ENCODE measurements around the gene PLAAT5. TPM values are rescaled to one million over a fixed set of nuclear protein-coding genes. Genes with fewer than 3 reads are reported as not detected.

The PLAAT5 gene
- polyA plus RNA-seq, 1 experiment = not detected

DNA sequence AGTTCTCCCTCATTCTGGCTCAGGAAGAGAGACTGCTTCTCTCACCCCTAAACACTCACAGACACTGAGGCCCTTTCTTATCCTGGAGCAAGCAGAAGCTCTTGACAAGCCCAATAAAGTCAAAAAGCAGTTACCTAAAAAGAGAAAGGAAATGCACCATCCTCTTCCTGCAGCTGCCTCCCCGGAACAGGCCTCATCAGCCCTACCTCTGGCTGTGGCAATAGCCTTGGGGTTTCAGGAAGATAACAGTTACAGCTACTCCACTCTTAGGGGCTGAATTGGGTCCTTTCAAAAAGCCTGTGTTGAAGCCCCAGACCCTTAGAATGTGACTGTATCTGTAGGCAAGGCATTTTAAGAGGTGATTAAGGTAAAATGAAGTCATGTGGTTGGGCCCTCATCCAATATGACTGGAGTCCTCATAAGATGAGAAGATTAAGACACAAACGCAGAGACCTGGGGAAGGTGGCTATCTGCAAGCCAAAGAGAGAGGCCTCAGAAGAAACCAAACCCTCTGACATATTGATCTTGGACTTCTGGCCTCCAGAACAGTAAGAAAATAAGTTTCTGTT is 11.4 kb upstream of the PLAAT5 start:
- TF ChIP-seq, protein P1, sequence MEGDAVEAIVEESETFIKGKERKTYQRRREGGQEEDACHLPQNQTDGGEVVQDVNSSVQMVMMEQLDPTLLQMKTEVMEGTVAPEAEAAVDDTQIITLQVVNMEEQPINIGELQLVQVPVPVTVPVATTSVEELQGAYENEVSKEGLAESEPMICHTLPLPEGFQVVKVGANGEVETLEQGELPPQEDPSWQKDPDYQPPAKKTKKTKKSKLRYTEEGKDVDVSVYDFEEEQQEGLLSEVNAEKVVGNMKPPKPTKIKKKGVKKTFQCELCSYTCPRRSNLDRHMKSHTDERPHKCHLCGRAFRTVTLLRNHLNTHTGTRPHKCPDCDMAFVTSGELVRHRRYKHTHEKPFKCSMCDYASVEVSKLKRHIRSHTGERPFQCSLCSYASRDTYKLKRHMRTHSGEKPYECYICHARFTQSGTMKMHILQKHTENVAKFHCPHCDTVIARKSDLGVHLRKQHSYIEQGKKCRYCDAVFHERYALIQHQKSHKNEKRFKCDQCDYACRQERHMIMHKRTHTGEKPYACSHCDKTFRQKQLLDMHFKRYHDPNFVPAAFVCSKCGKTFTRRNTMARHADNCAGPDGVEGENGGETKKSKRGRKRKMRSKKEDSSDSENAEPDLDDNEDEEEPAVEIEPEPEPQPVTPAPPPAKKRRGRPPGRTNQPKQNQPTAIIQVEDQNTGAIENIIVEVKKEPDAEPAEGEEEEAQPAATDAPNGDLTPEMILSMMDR (IDR thresholded peaks at IDR 0.05; ENCODE audit: insufficient read depth, low read depth, low read length) = no peak
- ChIA-PET POLR2A (no interaction called here), CTCF (no interaction called here)

DNA sequence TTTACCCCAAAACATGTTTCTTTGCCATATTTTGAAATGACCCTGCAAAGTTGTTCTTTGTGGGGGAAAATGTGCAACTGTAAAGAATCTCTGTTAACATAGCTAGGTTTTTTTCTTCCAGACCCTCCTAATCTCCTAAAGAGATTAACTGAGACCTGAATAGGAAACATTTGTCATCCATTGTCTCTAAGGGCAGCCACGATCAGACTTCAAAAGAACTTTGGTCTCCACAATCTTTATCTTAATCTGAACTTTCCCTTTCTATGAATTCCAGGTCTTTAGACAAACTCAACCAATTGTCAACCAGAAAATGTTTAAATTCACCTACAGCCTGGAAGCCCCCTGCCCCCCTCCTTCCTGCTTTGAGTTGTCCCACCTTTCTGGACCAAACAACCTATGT is 10.3 kb upstream of the PLAAT5 start:
- POLR2A ChIA-PET = no interaction called here
- CTCF ChIA-PET = no interaction called here

More for the DNA sequence above, 11.4 kb upstream of the PLAAT5 start:
- peaks cover 2% of the 10 kb centered on the region; the same call in 1 of the 2 replicates for H3K27me3 ChIP-seq (ENCODE audit: control insufficient read depth, insufficient read depth, low read length)
- no peak overlapping the region for H3K4me3 ChIP-seq (ENCODE audit: low read depth, low read length)
- no peaks in the 10 kb centered on the region for H3K36me3 ChIP-seq (ENCODE audit: control insufficient read depth, insufficient read depth, low read length)
- DNase-seq (ENCODE audit: low read depth) = no peak

DNA sequence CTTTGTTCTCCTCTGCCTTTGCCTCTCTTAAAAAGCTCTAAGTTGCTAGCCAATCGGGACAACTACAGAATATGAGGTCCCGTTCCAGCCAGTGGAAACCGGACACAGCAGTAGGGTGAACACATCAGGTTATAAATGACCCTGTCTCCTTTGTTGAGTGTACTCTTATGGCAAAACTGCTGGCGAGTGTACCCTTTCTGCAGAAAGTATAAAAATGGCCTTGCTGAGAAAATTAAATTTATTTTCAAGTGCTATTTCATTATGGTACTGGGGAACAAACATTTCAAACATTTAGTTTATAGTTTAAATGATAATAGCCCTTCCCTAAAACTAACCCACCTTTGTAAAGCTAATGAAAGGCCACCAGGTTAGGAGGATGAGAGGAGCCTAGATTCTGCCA is 8.9 kb upstream of the PLAAT5 start:
- CTCF ChIA-PET = no interaction called here
- no peak overlapping the region for H3K4me3 ChIP-seq (ENCODE audit: low read depth, low read length)
- POLR2A ChIA-PET = no interaction called here
- TF ChIP-seq, protein P1 (IDR thresholded peaks at IDR 0.05; ENCODE audit: insufficient read depth, low read depth, low read length) = no peak
- H3K36me3 ChIP-seq (ENCODE audit: control insufficient read depth, insufficient read depth, low read length) = no peaks in the 10 kb centered on the region
- DNase-seq (ENCODE audit: low read depth) = no peak
- no peaks in the 10 kb centered on the region for H3K27me3 ChIP-seq (ENCODE audit: control insufficient read depth, insufficient read depth, low read length)

More for the DNA sequence above, 10.3 kb upstream of the PLAAT5 start:
- DNase-seq (ENCODE audit: low read depth) = no peak
- Histone ChIP-seq H3K27me3 (ENCODE audit: control insufficient read depth, insufficient read depth, low read length) (peaks cover 2% of the 10 kb centered on the region; the same call in 1 of the 2 replicates), H3K4me3 (ENCODE audit: low read depth, low read length) (no peak overlapping the region), H3K36me3 (ENCODE audit: control insufficient read depth, insufficient read depth, low read length) (no peaks in the 10 kb centered on the region)
- TF ChIP-seq, protein P1 (IDR thresholded peaks at IDR 0.05; ENCODE audit: insufficient read depth, low read depth, low read length) = no peak

DNA sequence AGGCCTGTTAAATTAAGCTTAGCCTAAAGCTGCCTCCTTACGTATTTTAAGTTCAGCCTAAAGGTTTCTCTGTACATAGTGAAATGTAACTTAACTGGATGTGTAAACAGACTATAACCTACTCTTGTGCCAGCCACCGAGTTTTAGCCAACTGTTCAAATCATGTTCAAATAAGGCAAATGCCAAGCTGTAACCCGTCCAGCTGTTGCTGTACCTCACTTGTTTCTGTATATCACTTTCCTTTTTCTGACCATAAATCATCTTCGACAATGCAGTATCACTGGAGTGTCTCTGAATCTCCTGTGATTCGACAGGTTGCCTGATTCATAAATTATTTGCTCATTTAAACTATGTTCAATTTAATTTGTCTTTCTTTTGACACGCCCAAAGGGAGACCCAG is 4.0 kb upstream of the PLAAT5 start:
- DNase-seq (ENCODE audit: low read depth) = no peak
- Histone ChIP-seq H3K4me3 (ENCODE audit: low read depth, low read length) (no peak overlapping the region), H3K36me3 (ENCODE audit: control insufficient read depth, insufficient read depth, low read length) (no peaks in the 10 kb centered on the region), H3K27me3 (ENCODE audit: control insufficient read depth, insufficient read depth, low read length) (peaks cover 19% of the 10 kb centered on the region)
- POLR2A ChIA-PET = no interaction called here
- CTCF ChIA-PET = interaction anchor here (1.0 kb wide), 1 partner anchor 27 kb away, joined by 3 read pairs; no protein-coding TSS in a partner anchor
- TF ChIP-seq, protein P1 (IDR thresholded peaks at IDR 0.05; ENCODE audit: insufficient read depth, low read depth, low read length) = no peak

DNA sequence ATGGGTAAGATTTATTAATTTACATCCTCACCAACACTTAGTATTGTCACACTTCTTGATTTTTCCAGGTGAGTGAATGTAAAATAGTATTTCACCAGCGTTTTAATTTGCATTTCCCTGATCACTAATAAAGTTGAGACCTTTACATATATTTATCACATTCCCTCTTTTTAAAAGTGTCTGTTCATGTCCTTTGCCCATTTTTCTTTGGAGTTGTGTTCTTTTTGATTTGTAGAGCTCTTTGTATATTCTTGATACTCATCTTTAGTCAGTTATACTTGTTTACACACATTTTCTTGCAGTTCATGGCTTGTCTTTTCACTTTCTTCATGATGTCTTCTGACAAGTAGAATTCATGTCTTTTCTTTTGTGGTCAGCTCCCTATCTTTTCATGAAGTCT is 2.2 kb upstream of the PLAAT5 start:
- no peaks in the 10 kb centered on the region for H3K36me3 ChIP-seq (ENCODE audit: control insufficient read depth, insufficient read depth, low read length)
- TF ChIP-seq, protein P1 (IDR thresholded peaks at IDR 0.05; ENCODE audit: insufficient read depth, low read depth, low read length) = no peak
- H3K4me3 ChIP-seq (ENCODE audit: low read depth, low read length) = no peak overlapping the region
- POLR2A ChIA-PET = no interaction called here
- peaks cover 21% of the 10 kb centered on the region for H3K27me3 ChIP-seq (ENCODE audit: control insufficient read depth, insufficient read depth, low read length)
- no peak for DNase-seq (ENCODE audit: low read depth)
- CTCF ChIA-PET = interaction anchor here (6.5 kb wide), 1 partner anchor 14 kb away, joined by 32 read pairs; no protein-coding TSS in a partner anchor

All from BJ (cell line).